Measurements from ENCODE around the gene C2orf92.
A peak's percentile ranks its signal among the peaks of the same experiment; 100 is the strongest.
"Not testable (repeated sequence)": the region's sequence is repeated elsewhere in the genome, so short reads cannot be mapped to it uniquely, and the experiment has no call there.

Gene C2orf92

DNA sequence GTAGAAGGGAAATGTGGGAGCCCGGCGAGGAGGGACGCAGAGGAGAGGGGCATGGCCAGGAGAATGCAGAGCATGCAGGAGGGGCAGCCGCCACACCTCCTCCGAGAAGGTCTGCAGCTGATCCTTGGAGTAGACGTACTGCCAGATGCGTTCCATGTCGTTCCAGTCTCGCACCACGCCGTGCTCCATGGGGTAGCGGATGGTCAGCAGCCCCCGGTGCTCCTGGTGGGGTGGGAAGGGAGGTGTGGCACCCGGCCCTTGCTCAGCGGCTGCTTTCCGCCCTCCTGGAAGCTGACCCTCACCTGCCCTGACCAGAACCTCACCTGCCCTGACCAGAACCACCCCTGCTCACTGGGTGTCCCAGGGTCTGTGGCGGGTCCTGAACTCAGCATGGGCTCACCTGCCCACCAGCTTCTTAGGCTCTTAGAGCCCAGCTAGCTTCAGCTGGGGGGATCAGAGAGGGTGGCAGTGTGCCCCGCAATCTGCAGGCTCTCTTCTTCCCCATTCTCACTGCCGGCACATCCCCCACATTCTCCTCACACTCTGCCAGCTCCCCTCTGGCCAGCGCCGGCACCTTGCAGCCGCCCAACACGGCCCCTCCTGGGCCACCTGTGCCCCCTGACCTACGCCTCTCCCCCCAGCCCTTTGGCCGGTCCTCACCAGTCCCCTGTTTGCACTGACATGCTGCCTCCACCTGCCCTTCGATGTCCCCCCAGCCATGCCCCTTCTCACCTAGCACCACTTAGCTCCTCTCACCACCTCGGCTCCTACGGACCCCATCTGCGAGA lies 10.1 kb upstream of the C2orf92 start:
- DNase-seq (ENCODE audit: low read depth in 1 of 2, low spot score in 1 of 2), result no peak

DNA sequence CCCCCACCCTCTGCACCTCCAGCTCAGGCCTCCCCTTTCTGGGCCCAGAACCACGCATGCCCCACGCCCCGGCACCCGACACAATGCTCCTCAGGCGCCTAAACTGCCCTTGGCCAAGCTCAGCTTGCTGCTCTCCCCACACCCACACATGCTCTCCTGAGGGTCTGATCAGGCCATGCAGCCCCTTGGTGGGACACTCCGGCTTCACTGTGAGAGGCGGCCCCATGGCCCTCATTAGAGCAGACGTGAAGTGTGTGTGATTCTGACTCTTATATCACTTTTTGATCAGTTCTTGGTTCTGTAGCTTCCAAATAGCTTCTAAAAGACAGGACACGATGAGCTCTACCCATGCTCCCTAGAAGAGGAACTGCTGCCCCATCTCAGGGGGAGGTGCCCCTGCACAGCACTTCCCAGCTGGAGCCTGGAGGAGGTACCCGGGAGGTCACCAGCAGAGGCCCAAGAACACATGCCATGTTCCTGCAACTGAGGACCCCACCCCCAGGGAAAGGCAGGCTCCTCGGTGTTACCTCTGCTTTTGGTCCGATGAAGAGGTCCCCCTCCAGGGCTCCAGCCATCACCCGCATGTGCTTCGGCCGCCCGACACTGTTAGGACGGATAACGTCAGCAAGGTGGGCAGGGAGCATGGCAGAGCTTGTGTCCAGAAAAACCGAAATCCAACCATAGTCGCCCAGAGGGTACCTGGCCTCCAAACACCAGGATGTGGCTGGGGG lies 9.3 kb upstream of the C2orf92 start:
- DNase-seq (ENCODE audit: low read depth in 1 of 2, low spot score in 1 of 2), result no peak

DNA sequence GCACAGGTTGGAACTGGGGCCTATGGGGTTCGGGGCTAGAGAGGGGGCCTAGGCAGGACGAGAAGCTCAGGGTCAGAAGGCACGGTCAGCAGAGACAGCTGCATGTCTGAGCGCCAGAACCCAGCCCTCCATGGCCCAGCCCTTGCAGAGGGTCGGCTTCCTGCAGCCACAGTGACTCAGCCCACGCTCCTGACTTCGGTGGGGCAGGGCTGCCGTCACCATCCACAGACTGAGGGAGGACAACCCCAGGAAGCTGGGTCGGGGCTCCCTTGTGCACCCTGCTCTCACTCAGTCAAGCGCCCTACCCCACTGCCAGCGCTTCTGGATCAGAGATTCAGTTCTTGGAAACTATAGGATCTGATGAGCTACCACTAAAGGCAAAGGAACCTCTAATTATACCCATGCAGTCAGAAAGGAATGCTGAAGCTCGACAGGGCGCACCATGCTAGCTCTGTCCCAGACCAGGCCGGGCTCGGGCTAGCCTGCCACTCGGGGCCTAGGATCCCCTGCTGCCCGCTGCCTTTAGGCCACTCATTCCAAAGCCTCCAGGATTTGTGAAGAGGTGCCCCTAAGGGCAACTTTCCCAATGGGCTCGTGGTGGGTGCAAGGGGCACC lies 8.6 kb upstream of the C2orf92 start:
- DNase-seq (ENCODE audit: low read depth in 1 of 2, low spot score in 1 of 2), result no peak

DNA sequence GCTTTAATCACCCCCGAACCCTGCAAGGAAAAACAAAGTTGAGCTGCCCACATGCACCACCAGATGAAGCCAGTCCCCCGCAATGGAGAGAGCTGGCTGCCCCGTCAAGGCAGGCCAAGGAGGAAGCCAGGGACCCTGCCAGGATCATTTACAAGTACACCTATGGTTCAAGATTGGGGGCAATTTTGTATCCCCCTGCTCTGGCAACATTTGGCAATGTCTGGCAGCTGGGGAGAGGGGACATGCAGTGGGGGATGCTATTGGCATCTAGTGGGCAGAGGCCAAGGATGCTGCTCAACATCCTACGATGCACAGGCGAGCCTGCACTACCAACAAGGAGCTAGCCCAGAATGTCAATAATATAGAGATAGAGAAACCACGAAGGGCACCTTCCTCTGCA lies 7.6 kb upstream of the C2orf92 start:
- no peak for DNase-seq (ENCODE audit: low read depth in 1 of 2, low spot score in 1 of 2)

DNA sequence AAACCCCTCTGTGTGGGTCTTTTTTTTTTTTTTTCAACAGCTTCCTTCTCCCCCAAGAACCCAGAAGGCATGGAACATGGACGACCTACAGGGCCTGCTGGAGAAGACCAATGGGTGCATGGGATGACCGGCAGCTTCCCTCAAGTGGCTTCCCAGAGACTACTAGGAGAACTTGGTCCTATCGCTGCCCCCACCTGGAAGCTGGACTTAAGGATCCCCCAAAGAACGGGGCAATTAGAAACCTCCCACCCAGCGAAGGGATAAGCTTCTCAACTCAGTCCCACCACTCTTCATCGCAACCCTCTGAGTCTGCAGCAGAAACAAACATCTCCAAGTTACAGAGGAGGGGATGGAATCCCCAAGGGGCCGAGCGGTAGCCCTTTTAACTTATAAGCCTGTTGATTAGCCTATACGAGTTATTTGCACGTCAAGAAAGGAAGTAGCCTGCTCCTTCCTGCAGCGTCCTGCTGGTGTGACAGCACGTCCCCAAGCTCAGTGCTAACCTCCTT lies 7.1 kb upstream of the C2orf92 start:
- DNase-seq (ENCODE audit: low read depth in 1 of 2, low spot score in 1 of 2), result no peak

DNA sequence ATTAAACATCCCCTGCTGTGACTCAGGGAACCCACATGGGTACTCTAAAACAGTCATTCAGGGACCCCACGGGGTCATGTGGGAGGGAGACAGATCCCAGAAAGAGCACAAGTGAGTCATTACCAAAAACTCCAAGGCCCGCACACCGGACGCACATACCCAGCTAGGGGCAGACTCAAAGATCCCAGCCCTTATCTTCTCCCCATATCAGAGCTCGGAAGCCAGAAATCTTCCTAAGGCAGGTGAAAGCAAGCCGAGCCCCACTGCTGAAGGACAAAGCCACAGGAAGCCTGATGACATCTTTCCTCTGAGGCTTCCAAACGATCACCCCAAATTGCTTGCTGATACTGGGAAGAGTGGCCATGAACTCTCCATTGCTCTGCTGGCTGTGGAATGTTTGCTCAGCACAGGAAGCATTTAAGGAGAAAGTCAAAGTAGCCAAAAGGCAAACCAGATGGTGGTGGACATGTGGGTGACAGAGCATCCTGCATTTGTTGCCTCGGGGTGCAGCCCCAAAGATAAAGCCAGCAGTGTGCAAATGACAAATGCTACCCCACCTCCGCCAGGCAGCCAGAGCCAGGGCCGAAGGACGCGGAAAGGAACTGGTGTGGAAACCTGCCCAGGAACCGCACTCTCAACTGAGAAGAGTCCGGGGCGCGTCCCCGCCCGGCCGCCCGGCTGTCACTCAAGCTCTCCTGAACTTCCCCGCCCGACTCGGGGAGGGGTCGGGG lies 6.5 kb upstream of the C2orf92 start:
- DNase-seq (ENCODE audit: low read depth in 1 of 2, low spot score in 1 of 2), result peak; percentile 13 to 67

DNA sequence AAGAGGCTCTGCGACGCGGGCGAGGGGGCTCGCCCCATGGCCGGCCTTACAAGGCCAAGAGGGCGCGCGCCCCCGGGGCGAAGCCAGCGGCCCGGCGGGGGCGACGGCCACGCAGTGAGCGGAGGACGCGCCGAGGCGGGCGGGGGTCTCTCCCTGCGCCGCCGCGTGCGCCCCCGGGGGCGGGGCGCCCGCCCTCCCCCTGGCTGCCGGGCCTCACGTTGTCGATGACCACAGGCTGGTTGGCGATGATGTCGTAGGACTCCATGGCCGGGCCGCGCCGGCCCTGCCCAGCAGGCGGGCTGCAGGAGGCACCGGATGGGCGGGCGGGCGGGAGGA lies 5.9 kb upstream of the C2orf92 start:
- no peak for DNase-seq (ENCODE audit: low read depth in 1 of 2, low spot score in 1 of 2)

DNA sequence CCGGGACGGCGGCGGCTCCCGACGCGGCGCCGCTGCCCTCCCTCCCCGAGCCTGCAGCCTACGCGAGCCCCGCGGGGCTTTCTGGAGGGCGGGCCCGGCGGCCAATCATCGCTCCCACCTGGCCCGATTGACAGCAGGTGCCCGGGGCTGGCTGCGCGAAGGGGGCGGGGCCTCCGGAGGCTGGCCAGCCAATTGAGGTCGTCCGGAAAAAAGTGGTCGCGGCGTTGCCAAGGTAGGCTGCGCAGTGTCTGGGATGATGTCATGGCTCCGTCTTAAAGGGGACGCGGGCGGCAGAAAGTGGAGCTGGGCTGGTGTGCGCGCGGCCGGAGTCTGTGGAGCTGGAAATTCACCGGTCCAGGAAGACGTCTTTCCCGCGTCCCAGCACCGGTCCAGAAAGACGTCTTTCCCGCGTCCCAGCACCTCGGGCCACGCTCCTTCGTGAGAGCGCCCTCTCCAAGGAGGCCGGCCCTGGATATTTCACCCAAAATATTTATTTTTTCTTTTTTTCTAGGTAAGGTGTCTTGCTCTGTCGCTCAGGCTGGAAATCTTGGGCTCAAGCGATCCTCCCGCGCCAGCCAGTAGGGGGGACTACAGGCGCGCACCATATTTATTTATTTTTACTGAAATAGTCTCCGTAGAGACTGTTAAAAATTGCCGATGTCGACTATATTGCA lies 5.4 kb upstream of the C2orf92 start, which contains the start of gene ACTR1B:
TSS of gene ACTR1B (minus strand) at position 83 of the 674 bp plus-strand sequence. CDS start 154 bp downstream, outside the sequence.
- peak; percentile 91 to 97 for DNase-seq (ENCODE audit: low read depth in 1 of 2, low spot score in 1 of 2)

DNA sequence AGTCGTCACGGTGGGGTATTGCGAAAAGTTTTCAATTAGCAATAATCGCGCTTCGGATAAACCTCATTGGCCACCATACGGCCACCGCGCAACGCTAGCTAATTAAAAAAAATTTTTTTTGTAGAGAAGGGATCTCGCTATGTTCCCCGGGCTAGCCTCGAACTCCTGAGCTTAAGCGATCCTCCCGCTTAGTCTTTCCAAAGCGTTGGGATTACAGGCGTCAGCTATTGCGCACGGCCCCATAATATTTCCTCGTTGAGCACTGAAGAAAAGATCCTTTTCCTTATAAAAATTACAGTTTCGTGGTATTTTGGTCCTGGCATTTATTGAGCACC lies 4.9 kb upstream of the C2orf92 start:
- DNase-seq (ENCODE audit: low read depth in 1 of 2, low spot score in 1 of 2), result no peak

DNA sequence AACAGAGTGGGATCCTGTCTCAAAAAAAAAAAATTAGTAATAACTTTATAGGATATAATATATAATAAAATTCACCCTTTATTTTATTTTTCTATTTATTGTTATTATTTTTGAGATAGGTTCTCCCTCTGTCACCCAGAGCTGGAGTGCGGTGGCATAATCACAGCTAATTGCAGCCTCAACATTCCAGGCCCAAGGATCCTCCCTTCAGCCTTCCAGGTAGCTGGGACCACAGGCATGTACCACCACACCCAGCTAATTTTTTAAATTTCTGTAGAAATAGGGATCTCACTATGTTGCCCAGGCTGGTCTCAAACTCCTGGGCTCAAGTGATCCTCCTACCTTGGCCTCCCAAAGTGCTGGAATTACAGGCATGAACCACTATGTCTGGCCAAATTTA lies 958 bp downstream of the C2orf92 start:
- DNase-seq (ENCODE audit: low read depth in 1 of 2, low spot score in 1 of 2), result no peak

DNA sequence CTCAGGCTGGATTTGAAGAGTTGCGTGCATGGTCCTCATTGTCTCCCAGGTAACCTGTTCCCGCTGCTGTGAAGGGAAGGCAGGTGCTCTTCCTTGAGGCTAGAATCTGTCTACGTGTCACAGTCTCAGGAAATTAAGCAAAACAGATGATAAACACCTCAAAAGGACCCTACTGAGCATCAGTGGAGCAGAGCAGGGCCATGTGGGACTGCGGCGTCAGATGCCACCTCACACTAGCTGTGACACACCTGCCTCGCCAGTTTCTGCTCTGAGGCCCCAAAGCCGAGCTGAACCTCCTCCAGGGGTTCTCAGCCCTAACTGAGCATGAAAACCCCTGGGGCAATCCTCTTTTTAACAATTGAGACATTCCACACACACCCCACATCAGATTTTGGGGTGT lies 2.0 kb downstream of the C2orf92 start:
- no peak for DNase-seq (ENCODE audit: low read depth in 1 of 2, low spot score in 1 of 2)

DNA sequence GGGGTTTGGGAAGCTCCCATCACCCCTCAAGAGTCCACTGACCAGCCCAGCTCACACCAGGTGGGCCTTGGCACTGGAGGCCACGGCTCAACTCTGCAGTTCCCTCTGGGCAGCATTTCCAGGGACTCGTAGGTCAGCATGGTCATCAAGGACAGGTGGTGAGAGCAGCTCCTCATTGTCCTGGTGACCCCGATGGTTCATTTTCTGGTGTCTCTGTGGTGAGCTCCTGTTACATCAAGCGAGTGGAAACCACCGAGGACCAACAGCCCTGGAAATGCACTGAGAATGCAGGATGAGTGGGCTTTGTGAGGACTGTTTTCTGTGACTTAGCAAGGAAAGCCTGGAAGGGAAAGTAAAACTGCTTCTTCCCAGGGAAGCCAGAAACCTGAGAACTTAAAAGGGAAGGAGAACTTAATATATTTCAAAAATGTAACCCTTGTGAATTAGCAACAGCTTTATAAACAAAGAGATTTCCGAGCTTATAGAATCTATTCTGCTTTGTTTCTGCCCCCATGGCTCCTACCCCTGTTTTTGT lies 3.2 kb downstream of the C2orf92 start:
- DNase-seq (ENCODE audit: low read depth in 1 of 2, low spot score in 1 of 2), result not testable (repeated sequence)

DNA sequence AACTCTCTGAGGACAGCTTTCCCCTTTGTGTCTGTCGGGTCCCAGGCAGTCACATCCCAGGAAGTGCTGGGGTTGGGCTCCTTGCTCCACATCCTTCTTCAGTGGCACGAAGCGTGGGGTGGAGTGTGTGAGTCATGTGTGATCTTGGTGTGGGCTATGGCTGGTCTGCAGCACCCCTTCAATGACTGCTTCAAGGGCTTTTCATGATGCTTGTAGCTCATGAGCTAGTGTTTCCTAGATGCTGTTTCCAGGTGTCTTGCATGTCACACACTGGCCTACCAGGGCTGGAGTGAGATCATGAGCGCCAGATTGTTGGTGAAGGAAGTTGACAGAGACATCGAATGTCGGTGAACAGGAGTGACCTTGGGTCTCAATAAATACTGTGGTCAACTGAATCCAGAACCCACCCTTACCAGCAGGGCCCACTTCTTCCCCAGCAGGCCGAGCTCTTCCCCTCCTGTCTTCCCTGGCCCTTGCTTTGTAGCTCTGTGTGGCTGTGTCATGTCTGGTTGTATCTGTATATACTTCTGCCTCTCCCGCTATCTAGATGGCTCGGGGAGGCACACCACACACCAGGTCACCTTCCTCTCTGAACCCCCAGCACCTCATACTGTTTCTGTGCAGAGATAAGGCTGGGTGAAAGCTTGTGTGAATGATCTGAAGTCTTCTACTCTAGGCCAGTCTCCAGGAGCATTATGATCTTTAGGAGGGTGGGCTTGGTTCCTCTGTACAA lies 3.8 kb downstream of the C2orf92 start:
- no peak for DNase-seq (ENCODE audit: low read depth in 1 of 2, low spot score in 1 of 2)

DNA sequence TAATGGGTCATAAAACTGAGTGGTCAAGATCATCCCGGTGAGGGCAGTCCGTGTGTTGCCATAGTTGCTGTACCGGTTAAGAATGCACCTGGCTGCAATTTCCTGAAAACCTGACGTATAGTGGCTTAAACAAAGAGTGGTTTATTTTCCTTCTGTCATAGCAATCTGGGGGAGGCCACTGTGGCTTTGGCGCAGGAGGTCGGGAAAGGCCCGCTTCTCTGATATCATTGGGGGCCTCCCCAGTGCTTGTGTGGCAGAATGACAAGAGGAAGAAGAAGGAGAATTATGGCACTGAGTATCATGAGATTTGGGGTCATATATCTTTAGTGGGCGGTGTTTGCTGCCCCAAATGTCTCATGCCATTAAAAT lies 4.4 kb downstream of the C2orf92 start:
- DNase-seq (ENCODE audit: low read depth in 1 of 2, low spot score in 1 of 2), result no peak

DNA sequence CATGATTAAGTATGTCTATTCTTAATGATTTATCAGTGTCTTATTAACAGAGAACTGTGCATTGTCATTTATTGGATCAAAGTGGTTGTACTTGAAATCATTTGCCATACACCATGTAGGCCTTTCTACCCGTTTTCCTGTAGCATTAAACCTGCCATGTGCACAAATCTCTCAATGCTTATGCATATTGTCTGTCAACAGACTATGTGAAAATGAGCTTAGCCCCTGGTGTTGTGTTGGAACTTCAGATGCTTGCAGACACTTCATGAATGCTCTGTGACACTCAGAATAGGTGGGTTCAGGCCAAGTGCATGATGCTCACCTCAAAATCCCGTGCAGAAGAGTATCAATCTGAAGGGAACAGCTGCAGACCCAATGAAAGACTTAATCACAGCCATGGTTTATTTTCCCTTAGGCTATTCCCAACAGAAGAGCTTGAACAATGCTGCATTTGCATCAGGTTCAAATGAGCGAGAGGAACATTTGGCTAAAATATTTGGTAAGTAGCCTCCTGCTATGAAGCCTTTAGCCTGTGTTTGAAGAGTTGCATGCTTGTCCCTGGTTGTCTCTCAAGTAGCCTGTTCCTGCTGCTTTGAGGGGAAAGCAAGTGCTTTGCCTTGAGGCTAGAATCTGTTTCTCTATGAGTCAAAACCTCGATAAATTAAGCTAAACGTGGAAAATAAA lies 6.1 kb downstream of the C2orf92 start:
- DNase-seq (ENCODE audit: low read depth in 1 of 2, low spot score in 1 of 2), result no peak

DNA sequence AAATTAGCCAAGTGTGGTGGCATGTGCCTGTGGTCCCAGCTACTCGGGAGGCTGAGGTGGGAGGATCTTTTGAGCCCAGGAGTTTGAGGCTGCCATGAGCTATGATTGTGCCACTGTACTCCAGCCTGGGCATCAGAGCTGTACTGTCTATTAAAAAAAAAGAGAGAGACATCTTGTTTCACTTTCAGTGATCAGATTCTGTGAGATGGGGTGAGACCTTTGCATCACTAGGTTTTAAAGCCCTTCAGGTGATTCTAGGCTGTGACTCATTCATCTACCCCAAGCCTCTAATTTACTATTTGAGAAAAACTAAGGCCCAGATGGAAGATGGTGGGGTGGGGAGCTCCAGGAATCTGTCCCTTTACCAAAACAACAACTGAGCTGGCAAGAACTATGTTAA lies 7.1 kb downstream of the C2orf92 start:
- DNase-seq (ENCODE audit: low read depth in 1 of 2, low spot score in 1 of 2), result no peak

DNA sequence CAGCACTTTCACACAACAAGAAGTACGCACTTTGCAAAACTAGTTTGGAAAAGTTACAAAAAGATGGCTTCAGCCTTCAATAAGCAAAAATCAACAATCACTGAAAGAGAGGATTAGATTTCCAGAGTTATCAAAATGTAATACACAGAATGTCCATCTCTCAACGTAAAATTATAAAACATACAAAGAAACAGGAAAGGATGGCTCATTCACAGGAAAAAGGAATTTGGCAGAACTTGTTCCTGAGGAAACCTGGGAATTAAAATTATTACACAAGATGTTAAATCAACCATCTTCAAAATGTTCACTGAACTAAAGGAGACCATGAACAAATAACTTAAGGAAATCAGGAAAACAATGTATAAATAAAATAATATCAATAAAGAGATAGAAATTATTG lies 8.0 kb downstream of the C2orf92 start:
- DNase-seq (ENCODE audit: low read depth in 1 of 2, low spot score in 1 of 2), result no peak

DNA sequence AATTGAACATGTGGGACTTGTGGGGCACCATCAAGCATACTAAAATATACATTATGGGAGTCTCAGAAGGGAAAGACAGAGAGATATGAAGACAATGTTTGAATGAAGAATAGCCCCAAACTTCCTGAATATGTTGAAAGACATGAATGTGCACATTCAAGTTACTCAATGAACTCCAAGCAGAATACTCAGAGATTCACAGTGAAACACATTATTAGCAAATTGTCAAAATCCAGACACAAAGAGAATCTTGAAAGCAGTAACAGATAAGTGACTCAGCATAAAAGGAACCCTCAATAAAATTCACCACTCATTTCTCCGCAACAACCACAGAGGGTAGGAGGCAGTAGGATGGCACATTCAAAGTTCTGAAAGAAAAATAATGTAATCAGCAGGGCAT lies 8.8 kb downstream of the C2orf92 start:
- no peak for DNase-seq (ENCODE audit: low read depth in 1 of 2, low spot score in 1 of 2)

DNA sequence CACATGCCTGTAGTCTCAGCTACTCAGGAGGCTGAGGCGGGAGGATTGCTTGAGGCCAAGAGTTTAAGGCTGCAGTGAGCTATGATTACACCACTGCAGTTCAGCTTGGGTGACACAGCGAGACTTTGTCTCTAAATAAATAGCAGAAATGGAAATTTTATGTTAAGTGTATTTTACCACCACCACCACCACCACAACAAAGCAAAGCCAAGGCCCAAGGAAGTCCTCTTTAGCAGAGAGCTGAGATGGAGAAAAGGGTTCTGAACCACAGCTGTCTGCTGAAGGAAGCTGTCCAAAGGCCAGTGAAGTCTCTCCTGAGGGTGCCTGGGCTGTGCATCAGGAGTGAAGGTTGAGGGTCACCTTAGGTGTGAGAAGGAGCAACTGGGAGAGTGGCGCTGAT lies 17.7 kb downstream of the C2orf92 start:
- DNase-seq (ENCODE audit: low read depth in 1 of 2, low spot score in 1 of 2), result not testable (repeated sequence)

All from activated T-helper 1 cell treated with anti-CD3 and anti-CD28 coated beads, Interleukin-2, amount 50 U/mL, for 16 hours (primary cell).